ENCODE data around the gene PGAP2. TPM values are rescaled to one million over a fixed set of nuclear protein-coding genes. Genes with fewer than 3 reads are reported as not detected.

The PGAP2 gene
- total RNA-seq, 1 donor from 2014 or later = 26.3 TPM

GRCh38 chr11:3873712-3874349 lies 65.5 kb downstream of the PGAP2 start:
- Histone ChIP-seq H3K4me3 (ENCODE audit: low read depth, low read length) (no peak overlapping the region), H3K27me3 (ENCODE audit: control insufficient read depth, insufficient read depth, low read length) (no peaks in the 10 kb centered on the region), H3K36me3 (ENCODE audit: control insufficient read depth, insufficient read depth, low read length) (no peaks in the 10 kb centered on the region)
- TF ChIP-seq CTCF (IDR thresholded peaks at IDR 0.05; ENCODE audit: insufficient read depth, low read length, severe bottlenecking) = no peak
- FAIRE-seq = no peak
- no peak for DNase-seq (ENCODE audit: low read depth)

Other genes with a start within 250 kb of the PGAP2 start
- gene ART5, start 166.6 kb upstream of the PGAP2 start, total RNA-seq = not detected in 2 replicates
- not detected in 2 replicates for gene ART1, start 163.4 kb upstream of the PGAP2 start, total RNA-seq
- 0.26 and 0.51 TPM in 2 replicates for gene CHRNA10, start 137.2 kb upstream of the PGAP2 start, total RNA-seq
- gene NUP98, start 11.0 kb upstream of the PGAP2 start, total RNA-seq = 59.8 and 66.6 TPM in 2 replicates
- 5.5 and 7.3 TPM in 2 replicates for gene RHOG, start 32.4 kb downstream of the PGAP2 start, total RNA-seq
- 60.8 and 86.9 TPM in 2 replicates for gene STIM1, start 47.1 kb downstream of the PGAP2 start, total RNA-seq

Data from bronchial epithelial cell (primary cell).